Endothelial cell of umbilical vein (primary cell): ENCODE measurements around the gene TSPAN14. TPM values are rescaled to one million over a fixed set of nuclear protein-coding genes. Genes with fewer than 3 reads are reported as not detected.

ENCODE experiments used
- BruUV-seq: library from RNA; stranded (reverse); fragments of 400-500 nt; replicated peaks from 2 replicates; lab custom pipeline; 2021; lab: Mats Ljungman, UMichigan
- CTCF ChIA-PET: fragments of 300-600, 350-600 bp; sonication (Branson Sonifier 250); formaldehyde crosslinking; loops from one replicate; lab custom pipeline; 2021; ENCODE audit warnings: antibody characterized with exemption, inconsistent platforms; lab: Charles Lee
- POLR2A ChIA-PET: fragments of 300-600, 350-600 bp; sonication (Branson Sonifier 250); formaldehyde crosslinking; loops from one replicate; lab custom pipeline; 2021; ENCODE audit warnings: antibody characterized with exemption, inconsistent platforms; lab: Charles Lee
- DNase-seq: peaks from one replicate; pipeline ENCODE4 v3.0.0-alpha.2; 2011; ENCODE audit warnings: low read depth, low spot score
- FAIRE-seq: peaks from 2 replicates; lab custom pipeline; 2011; peaks lifted over from hg19 to GRCh38; lab: Jason Lieb, UNC
- H2AFZ ChIP-seq: 2 replicates; pipeline ENCODE4 v1.6.0; 2012; ENCODE audit warnings: low read depth, low read length, control low read depth, inconsistent platforms
- H3K27ac ChIP-seq: 2 replicates; pipeline ENCODE4 v1.5.1; 2011; ENCODE audit warnings: low read depth, mild to moderate bottlenecking, control low read depth, low read length, moderate library complexity; ENCODE audit not compliant: insufficient read depth
- H3K27me3 ChIP-seq, 2 experiments: 2 replicates each; pipeline versions ENCODE4 v1.6.0 to v1.6.1; 2011; ENCODE audit warnings: low read length in 2 of 2, mixed read lengths in 1 of 2; ENCODE audit not compliant: control insufficient read depth in 2 of 2, insufficient read depth in 2 of 2
- H3K36me3 ChIP-seq, 2 experiments: 2 replicates in 1 of 2; 3 replicates in 1 of 2; pipeline ENCODE4 v1.5.1; 2011; ENCODE audit warnings: low read length in 2 of 2, mild to moderate bottlenecking in 1 of 2, moderate library complexity in 1 of 2; ENCODE audit not compliant: control insufficient read depth in 2 of 2, insufficient read depth in 2 of 2; ENCODE audit errors: extremely low read depth in 1 of 2
- H3K4me1 ChIP-seq: 3 replicates; pipeline ENCODE4 v1.5.1; 2011; ENCODE audit warnings: mild to moderate bottlenecking, low read length; ENCODE audit not compliant: control insufficient read depth, insufficient read depth; ENCODE audit errors: extremely low read depth
- H3K4me2 ChIP-seq: 2 replicates; pipeline ENCODE4 v1.6.1; 2011; ENCODE audit warnings: low read length, control low read depth, mixed read lengths; ENCODE audit not compliant: insufficient read depth
- H3K4me3 ChIP-seq, 3 experiments: fragments of 200-600 bp in 1 of 3; sonication (generic), shearing (Covaris generic) in 1 of 3; replicated peaks in 1 of 3; 2 replicates each; pipeline ENCODE4 v1.5.1; 2011 to 2016; ENCODE audit warnings: control low read depth in 3 of 3, low read length in 3 of 3, mild to moderate bottlenecking in 2 of 3, inconsistent platforms in 1 of 3, low read depth in 1 of 3, moderate library complexity in 1 of 3; ENCODE audit not compliant: insufficient read depth in 1 of 3
- H3K79me2 ChIP-seq: 2 replicates; pipeline ENCODE4 v1.6.0; 2012; ENCODE audit warnings: low read length, inconsistent platforms; ENCODE audit not compliant: control insufficient read depth, insufficient read depth
- H3K9ac ChIP-seq: replicated peaks from 2 replicates; pipeline ENCODE3; 2011; ENCODE audit warnings: low read length, control low read depth; ENCODE audit not compliant: insufficient read depth; ENCODE audit errors: extremely low read depth
- H3K9me1 ChIP-seq: replicated peaks from 3 replicates; pipeline ENCODE4 v1.6.0; 2011; ENCODE audit warnings: mild to moderate bottlenecking, low read length; ENCODE audit not compliant: control insufficient read depth, insufficient read depth; ENCODE audit errors: extremely low read depth
- H3K9me3 ChIP-seq: replicated peaks from 2 replicates; pipeline ENCODE4 v1.5.1; 2012; ENCODE audit warnings: low read length, inconsistent platforms; ENCODE audit not compliant: control insufficient read depth, insufficient read depth
- H4K20me1 ChIP-seq: replicated peaks from 2 replicates; pipeline ENCODE3; 2011; ENCODE audit warnings: mild to moderate bottlenecking, low read length; ENCODE audit not compliant: control insufficient read depth, insufficient read depth; ENCODE audit errors: extremely low read depth
- EZH2 ChIP-seq: IDR thresholded peaks from 2 replicates; pipeline ENCODE4 v1.6.1; 2012; ENCODE audit warnings: borderline replicate concordance, low read depth, mild to moderate bottlenecking, moderate library complexity, low read length, inconsistent platforms; ENCODE audit not compliant: severe bottlenecking
- FOS ChIP-seq: IDR thresholded peaks from 2 replicates; pipeline ENCODE4 v1.6.1; 2011; ENCODE audit warnings: mild to moderate bottlenecking, low read length, moderate library complexity, borderline replicate concordance; ENCODE audit not compliant: insufficient read depth
- GATA2 ChIP-seq: IDR thresholded peaks from 2 replicates; pipeline ENCODE4 v1.7.0; 2011; ENCODE audit warnings: low read depth, mild to moderate bottlenecking, moderate library complexity, mixed read lengths, low read length; ENCODE audit not compliant: insufficient read length, insufficient read depth
- JUN ChIP-seq: IDR thresholded peaks from 2 replicates; pipeline ENCODE4 v1.6.1; 2011; ENCODE audit warnings: borderline replicate concordance, low read depth; ENCODE audit not compliant: insufficient read length, insufficient read depth
- MAX ChIP-seq: IDR thresholded peaks from 2 replicates; pipeline ENCODE4 v1.6.1; 2011; ENCODE audit not compliant: insufficient read depth, insufficient read length
- MYC ChIP-seq: IDR thresholded peaks from one replicate; pipeline ENCODE4 v1.6.1; 2011; ENCODE audit warnings: mild to moderate bottlenecking, low read depth, low read length
- POLR2A ChIP-seq: IDR thresholded peaks from 2 replicates; pipeline ENCODE4 v1.6.1; 2012; ENCODE audit warnings: low read depth, mild to moderate bottlenecking, control low read depth, low read length
- POLR2AphosphoS5 ChIP-seq: IDR thresholded peaks from 2 replicates; pipeline ENCODE4 v1.6.1; 2012; ENCODE audit warnings: low read depth, mild to moderate bottlenecking, control low read depth, low read length, moderate library complexity; ENCODE audit not compliant: insufficient read depth
- dilution Hi-C: fragments of 300-500 bp; cut with MboI; formaldehyde crosslinking; loops from one replicate; pipeline ENCODE4 v1.15.0; 2019; ENCODE audit warnings: low sequenced_read_pairs; ENCODE audit not compliant: extremely low pct_ligation_motif_present
- intact Hi-C: fragments of 100-400 bp; cut with micrococcal nuclease; formaldehyde crosslinking; loops from one replicate; pipeline ENCODE4 v1.10.0; 2022
- polyA plus RNA-seq, 4 experiments: library from polyadenylated mRNA; depleted of rRNA in 3 of 4; stranded (reverse) in 3 of 4; unstranded in 1 of 4; fragments of >200 nt; gene quantifications; 2 replicates each; pipeline versions ENCODE4 v1.2.1 to v1.2.3, GENCODE V29; 2011 to 2012; ENCODE audit warnings: missing spikeins in 1 of 4
- total RNA-seq: library from RNA; stranded (reverse); gene quantifications from 2 replicates; pipeline ENCODE4 v1.2.3, GENCODE V29; 2021
- TF ChIP-seq, protein P1 (sequence below), 2 donors: IDR thresholded peaks; 1 replicate in 1 of 2; 2 replicates in 1 of 2; pipeline ENCODE4 v1.5.1; 2011; ENCODE audit warnings: low read length in 2 of 2, mild to moderate bottlenecking in 2 of 2, moderate library complexity in 2 of 2, control low read depth in 1 of 2, inconsistent platforms in 1 of 2, low read depth in 1 of 2; ENCODE audit not compliant: insufficient read depth in 1 of 2; ENCODE audit errors: extremely low read depth in 1 of 2

The TSPAN14 gene
- total and polyA plus RNA-seq, 2 donors (not counting 3 experiments of a cell fraction or from before 2014, with no cell fraction given), result 210 to 242 TPM

DNA sequence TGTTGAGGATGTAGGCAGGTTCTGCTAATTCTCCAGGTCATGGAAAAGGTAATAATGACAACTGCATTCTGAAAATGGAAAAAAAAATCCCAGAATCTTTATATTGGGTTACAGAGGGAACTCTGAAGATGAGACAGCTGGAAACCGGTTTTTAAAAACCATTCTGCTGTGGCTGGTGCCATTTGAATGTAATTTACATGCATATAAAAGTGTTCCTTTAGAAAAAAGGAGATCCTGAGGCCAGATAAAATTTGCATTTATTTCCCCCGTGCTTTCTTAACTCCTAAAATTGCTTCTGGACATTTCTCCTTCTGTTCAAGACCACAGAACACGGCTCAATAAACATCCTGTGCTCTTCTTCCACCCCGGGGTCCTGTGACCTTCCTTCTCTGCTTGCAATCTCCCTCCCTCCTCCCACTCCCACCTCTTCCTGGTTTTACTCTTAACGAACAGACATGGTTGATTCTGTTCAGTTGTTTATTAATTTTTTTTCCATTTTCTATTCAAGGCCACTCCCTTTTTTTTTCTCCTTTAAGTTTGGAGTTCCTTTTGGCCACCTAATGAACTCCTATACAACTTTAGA, 125.2 kb downstream of the TSPAN14 start:
- H3K79me2 ChIP-seq, result no peaks in the 10 kb centered on the region
- POLR2A ChIA-PET, result no interaction called here
- intact Hi-C loops, result no loop called here
- no peaks in the 10 kb centered on the region for H3K4me1 ChIP-seq
- H3K9me3 ChIP-seq, result no peaks in the 10 kb centered on the region
- H3K9me1 ChIP-seq, result no peaks in the 10 kb centered on the region
- H2AFZ ChIP-seq, result no peak overlapping the region
- no peak overlapping the region for H3K9ac ChIP-seq
- H3K4me3 ChIP-seq, result no peak overlapping the region
- BruUV-seq, result no TSS peak
- FAIRE-seq (no peak), DNase-seq (no peak)
- dilution Hi-C loops, result no loop called here
- CTCF ChIA-PET, result interaction anchor here (0.8 to 1.8 kb wide), 3 partner anchors 17 to 135 kb away, joined by 3 to 8 read pairs (median 4); no protein-coding TSS in a partner anchor
- no peak overlapping the region for H3K27ac ChIP-seq
- TF ChIP-seq EZH2 (no peak), JUN (no peak), MYC (no peak), GATA2 (no peak), POLR2A (no peak), POLR2AphosphoS5 (no peak), FOS (no peak), MAX (no peak)
- TF ChIP-seq, protein P1, sequence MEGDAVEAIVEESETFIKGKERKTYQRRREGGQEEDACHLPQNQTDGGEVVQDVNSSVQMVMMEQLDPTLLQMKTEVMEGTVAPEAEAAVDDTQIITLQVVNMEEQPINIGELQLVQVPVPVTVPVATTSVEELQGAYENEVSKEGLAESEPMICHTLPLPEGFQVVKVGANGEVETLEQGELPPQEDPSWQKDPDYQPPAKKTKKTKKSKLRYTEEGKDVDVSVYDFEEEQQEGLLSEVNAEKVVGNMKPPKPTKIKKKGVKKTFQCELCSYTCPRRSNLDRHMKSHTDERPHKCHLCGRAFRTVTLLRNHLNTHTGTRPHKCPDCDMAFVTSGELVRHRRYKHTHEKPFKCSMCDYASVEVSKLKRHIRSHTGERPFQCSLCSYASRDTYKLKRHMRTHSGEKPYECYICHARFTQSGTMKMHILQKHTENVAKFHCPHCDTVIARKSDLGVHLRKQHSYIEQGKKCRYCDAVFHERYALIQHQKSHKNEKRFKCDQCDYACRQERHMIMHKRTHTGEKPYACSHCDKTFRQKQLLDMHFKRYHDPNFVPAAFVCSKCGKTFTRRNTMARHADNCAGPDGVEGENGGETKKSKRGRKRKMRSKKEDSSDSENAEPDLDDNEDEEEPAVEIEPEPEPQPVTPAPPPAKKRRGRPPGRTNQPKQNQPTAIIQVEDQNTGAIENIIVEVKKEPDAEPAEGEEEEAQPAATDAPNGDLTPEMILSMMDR (IDR thresholded peaks at IDR 0.05; ENCODE audit: extremely low read depth in 1 of 2, insufficient read depth in 1 of 2, low read depth in 1 of 2, low read length in 2 of 2), result no peak
- no peak overlapping the region for H3K4me2 ChIP-seq
- H4K20me1 ChIP-seq, result no peaks in the 10 kb centered on the region
- peaks cover 8 to 11% of the 10 kb centered on the region in 2 experiments for H3K27me3 ChIP-seq
- no peaks in the 10 kb centered on the region for H3K36me3 ChIP-seq
